Measurements from ENCODE around the gene ACOX3. TPM values are rescaled to one million over a fixed set of nuclear protein-coding genes. Genes with fewer than 3 reads are reported as not detected.
"Not testable (repeated sequence)": the region's sequence is repeated elsewhere in the genome, so short reads cannot be mapped to it uniquely, and the experiment has no call there.

The ACOX3 gene
- polyA plus RNA-seq, result 10 to 100 TPM; 31.8 to 36.1 TPM

DNA sequence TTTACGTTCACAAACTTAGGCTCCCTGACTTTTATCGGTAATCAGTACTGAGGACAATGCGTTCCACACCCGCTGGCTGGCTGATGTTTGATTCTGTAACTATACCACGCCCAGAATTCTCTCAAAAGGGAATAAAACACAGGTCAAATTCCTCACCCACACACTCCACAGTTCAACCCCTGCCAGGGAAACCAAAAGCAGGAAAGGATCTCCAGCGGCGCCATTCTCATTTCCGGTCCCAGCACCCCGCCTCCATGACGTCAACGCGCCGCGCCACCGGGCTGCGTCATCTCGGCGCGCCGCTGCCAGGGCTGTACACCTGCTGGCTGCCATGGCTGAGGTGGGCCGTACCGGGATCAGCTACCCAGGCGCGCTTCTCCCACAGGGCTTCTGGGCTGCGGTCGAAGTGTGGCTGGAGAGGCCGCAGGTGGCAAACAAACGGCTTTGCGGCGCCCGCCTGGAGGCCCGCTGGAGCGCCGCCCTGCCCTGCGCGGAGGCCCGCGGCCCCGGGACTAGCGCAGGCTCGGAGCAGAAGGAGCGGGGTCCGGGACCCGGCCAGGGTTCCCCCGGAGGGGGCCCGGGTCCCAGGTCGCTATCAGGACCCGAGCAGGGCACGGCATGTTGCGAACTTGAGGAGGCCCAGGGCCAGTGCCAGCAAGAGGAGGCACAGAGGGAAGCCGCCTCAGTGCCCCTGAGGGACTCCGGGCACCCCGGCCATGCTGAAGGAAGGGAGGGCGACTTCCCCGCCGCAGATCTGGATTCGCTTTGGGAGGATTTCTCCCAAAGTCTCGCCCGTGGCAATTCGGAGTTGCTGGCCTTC lies at the start of gene ACOX3, which contains the start of gene TRMT44:
Gene ACOX3, minus strand, starts transcription at position 232 of the 820 bp plus-strand sequence. CDS start 24,202 bp downstream, outside the sequence.
Gene TRMT44, plus strand, starts transcription at position 286 of the 820 bp plus-strand sequence. Its CDS starts 46 bp downstream, at position 332.
- peak within 1 kb of the TSS; percentile 87 to 98 for H3K4me3 ChIP-seq (ENCODE audit: low read depth in 1 of 2, low read length in 2 of 2)
- no peaks in the 10 kb centered on the region for H3K36me3 ChIP-seq (ENCODE audit: control insufficient read depth in 2 of 2, insufficient read depth in 2 of 2, low read length in 1 of 2)
- H3K27me3 ChIP-seq (ENCODE audit: control insufficient read depth in 1 of 2, insufficient read depth in 2 of 2, low read length in 2 of 2), result no peaks in the 10 kb centered on the region
- peaks cover 0 to 10% of the 10 kb centered on the region in 2 donors for H3K4me1 ChIP-seq (ENCODE audit: control insufficient read depth in 2 of 2, insufficient read depth in 2 of 2, low read length in 1 of 2)
- WGBS, 2 donors, result 0% methylated on average over 58 to 60 of the region's 60 CpGs
- H3K9me3 ChIP-seq (ENCODE audit: control insufficient read depth in 2 of 2, insufficient read depth in 1 of 2, low read depth in 1 of 2, low read length in 1 of 2), result no peaks in the 10 kb centered on the region
- peak within 1 kb of the TSS; percentile 98 for H3K27ac ChIP-seq (ENCODE audit: low read depth in 2 of 2, low read length in 1 of 2)

DNA sequence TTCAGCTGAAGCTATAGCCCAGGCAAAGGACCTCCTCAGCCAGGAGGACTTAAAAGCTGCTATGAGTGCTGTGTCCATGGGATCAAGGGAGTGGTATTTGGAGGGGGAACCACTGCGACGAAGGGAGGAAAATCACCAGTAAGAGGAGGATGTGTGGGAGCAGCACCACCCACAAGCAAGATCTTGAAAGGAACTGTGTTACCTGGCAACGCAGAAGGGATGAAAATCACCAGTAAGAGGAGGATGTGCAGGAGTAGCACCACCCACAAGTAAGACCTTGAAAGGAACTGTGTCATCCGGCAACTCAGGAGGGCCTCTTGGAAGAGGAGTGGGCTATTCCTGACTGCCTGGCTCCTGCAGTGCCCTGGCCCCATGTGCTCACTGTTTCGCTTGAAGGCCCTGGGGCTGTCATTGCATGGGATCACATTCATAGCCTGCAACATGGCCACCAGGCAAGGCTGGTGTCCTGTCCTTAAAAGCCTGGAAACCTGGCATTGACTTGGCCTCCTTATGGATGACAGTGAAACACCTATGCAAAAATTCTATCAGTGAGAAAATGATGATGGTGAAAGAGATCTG lies 48.4 kb upstream of the ACOX3 start:
- Histone ChIP-seq H3K9me3 (ENCODE audit: control insufficient read depth in 2 of 2, insufficient read depth in 1 of 2, low read depth in 1 of 2, low read length in 1 of 2) (no peaks in the 10 kb centered on the region), H3K4me1 (ENCODE audit: control insufficient read depth in 2 of 2, insufficient read depth in 2 of 2, low read length in 1 of 2) (no peaks in the 10 kb centered on the region), H3K36me3 (ENCODE audit: control insufficient read depth in 2 of 2, insufficient read depth in 2 of 2, low read length in 1 of 2) (no peaks in the 10 kb centered on the region), H3K27ac (ENCODE audit: low read depth in 2 of 2, low read length in 1 of 2) (no peak overlapping the region), H3K4me3 (ENCODE audit: low read depth in 1 of 2, low read length in 2 of 2) (no peak overlapping the region), H3K27me3 (ENCODE audit: control insufficient read depth in 1 of 2, insufficient read depth in 2 of 2, low read length in 2 of 2) (no peaks in the 10 kb centered on the region)
- 92% methylated on average over 5 of the region's 5 CpGs for whole genome bisulfite sequencing, 2 donors

DNA sequence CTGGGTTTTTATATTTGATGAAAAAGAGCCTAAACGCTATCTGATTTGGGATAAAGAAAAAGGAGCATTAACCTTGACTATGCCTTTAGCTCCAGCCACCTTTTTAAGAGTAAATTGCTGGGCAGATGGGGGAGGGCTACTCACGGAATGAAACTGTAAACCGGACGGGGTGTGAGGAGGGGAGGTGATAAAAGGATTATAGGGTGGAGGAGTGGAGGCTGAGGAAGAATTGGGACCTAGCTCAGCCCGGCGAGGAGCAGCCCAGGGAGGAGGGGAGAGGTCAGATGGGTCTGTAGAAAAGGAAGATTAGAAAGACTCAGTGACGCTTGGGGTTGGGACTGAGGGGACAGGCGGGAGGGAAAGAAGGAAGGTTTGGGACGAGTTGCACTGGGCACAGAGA lies 46.1 kb upstream of the ACOX3 start:
- 47 to 52% methylated on average over 8 to 9 of the region's 9 CpGs for WGBS, 2 donors

DNA sequence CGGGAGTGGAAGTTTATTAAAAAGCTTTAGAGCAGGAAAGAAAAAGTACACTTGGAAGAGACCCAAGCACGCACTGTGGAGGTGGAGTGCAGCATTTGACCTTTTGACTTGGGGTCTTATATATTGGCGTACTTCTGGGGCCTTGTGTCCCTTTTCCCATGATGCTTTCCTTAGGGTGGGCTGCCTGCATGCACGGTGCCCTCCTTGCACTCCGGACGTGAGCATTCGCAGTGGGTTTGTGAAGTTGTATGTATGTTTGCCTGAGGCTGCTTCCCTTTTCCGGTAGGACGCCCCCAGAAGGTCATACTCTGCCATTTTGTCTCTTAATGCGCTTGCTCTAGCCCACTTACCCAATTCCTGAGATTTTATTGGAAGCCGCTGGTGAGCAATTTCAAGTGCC lies 39.7 kb upstream of the ACOX3 start:
- no peaks in the 10 kb centered on the region for H3K4me1 ChIP-seq (ENCODE audit: control insufficient read depth in 2 of 2, insufficient read depth in 2 of 2, low read length in 1 of 2)
- H3K27me3 ChIP-seq (ENCODE audit: control insufficient read depth in 1 of 2, insufficient read depth in 2 of 2, low read length in 2 of 2), result no peaks in the 10 kb centered on the region
- no peak overlapping the region for H3K4me3 ChIP-seq (ENCODE audit: low read depth in 1 of 2, low read length in 2 of 2)
- peaks cover 5 to 26% of the 10 kb centered on the region in 2 donors for H3K36me3 ChIP-seq (ENCODE audit: control insufficient read depth in 2 of 2, insufficient read depth in 2 of 2, low read length in 1 of 2)
- H3K9me3 ChIP-seq (ENCODE audit: control insufficient read depth in 2 of 2, insufficient read depth in 1 of 2, low read depth in 1 of 2, low read length in 1 of 2), result no peaks in the 10 kb centered on the region
- no peak overlapping the region for H3K27ac ChIP-seq (ENCODE audit: low read depth in 2 of 2, low read length in 1 of 2)
- WGBS, 2 donors, result 90 to 94% methylated on average over 11 of the region's 11 CpGs

More for the DNA sequence above, 46.1 kb upstream of the ACOX3 start:
- not testable (repeated sequence) for H3K4me1 ChIP-seq (ENCODE audit: control insufficient read depth in 2 of 2, insufficient read depth in 2 of 2, low read length in 1 of 2); H3K27me3 ChIP-seq (ENCODE audit: control insufficient read depth in 1 of 2, insufficient read depth in 2 of 2, low read length in 2 of 2); H3K4me3 ChIP-seq (ENCODE audit: low read depth in 1 of 2, low read length in 2 of 2); H3K27ac ChIP-seq (ENCODE audit: low read depth in 2 of 2, low read length in 1 of 2); H3K9me3 ChIP-seq (ENCODE audit: control insufficient read depth in 2 of 2, insufficient read depth in 1 of 2, low read depth in 1 of 2, low read length in 1 of 2); H3K36me3 ChIP-seq (ENCODE audit: control insufficient read depth in 2 of 2, insufficient read depth in 2 of 2, low read length in 1 of 2)

DNA sequence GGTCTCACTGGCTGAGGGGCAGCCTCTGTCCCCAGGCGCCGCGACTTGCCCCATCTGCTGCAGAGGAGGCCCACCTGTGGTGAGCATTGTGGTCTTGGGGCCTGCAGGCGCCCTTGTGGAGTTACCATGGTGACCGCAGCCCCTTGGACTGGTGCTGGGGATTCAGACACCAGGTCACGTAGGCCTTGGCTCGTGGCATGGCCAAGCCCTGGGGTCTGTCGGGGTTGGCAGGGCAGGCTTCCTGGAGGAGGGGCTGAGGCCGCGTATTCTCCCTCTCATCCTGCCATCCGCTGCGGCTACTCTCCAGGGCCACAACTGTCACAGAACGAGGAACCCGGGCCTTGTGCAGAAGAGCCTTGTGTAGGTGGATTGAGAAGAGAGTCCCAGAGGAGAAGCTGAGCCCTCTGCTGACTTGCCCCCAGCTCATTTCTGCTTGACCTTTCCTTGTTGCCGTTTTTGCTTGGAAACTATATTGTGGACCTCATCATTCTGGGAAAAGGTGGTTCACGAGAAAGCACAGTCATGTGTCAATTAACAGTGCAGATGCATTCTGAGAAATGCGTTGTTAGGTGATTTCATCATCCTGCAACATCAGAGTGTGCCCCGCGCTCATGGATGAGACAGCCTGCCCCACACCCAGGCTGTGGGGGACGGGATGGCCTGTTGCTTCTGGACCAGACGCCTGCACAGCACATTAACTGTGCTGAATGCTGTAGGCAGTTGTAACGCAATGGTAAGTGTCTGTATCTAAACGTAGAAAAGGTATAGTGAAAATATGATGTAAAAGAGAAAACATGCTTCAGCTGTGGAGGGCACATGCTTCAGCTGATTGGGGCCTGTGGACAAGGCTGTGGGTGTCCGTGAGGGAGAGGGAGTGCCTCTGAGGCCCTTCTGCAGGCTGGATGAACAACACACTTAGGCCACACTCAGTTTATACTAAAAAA lies 38.5 kb upstream of the ACOX3 start:
- 90 to 91% methylated on average over 24 of the region's 24 CpGs for WGBS, 2 donors
- Histone ChIP-seq H3K27me3 (ENCODE audit: control insufficient read depth in 1 of 2, insufficient read depth in 2 of 2, low read length in 2 of 2) (no peaks in the 10 kb centered on the region), H3K9me3 (ENCODE audit: control insufficient read depth in 2 of 2, insufficient read depth in 1 of 2, low read depth in 1 of 2, low read length in 1 of 2) (no peaks in the 10 kb centered on the region), H3K4me3 (ENCODE audit: low read depth in 1 of 2, low read length in 2 of 2) (no peak overlapping the region), H3K36me3 (ENCODE audit: control insufficient read depth in 2 of 2, insufficient read depth in 2 of 2, low read length in 1 of 2) (peaks cover 5 to 32% of the 10 kb centered on the region in 2 donors), H3K27ac (ENCODE audit: low read depth in 2 of 2, low read length in 1 of 2) (no peak overlapping the region), H3K4me1 (ENCODE audit: control insufficient read depth in 2 of 2, insufficient read depth in 2 of 2, low read length in 1 of 2) (no peaks in the 10 kb centered on the region)

DNA sequence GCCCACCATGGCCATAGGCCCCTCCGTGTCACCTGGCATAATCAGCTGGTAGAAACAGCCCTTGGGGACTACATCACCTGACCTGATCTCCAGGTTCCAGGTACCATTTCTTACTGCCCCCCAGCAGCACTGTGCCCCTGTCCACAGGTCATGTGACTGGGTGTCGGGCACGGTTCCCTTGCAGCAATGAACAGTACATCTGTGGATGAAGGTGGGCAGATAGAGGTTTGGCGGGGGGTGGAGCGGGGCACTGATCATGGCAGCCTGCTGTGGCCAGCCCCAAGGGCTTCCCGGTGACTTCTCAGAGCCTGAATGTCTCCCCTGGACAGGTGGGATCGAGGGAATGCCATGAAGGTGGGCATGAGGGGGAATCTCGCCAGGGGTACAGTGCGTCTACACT lies 37.8 kb upstream of the ACOX3 start:
- Histone ChIP-seq H3K27ac (ENCODE audit: low read depth in 2 of 2, low read length in 1 of 2) (no peak overlapping the region), H3K27me3 (ENCODE audit: control insufficient read depth in 1 of 2, insufficient read depth in 2 of 2, low read length in 2 of 2) (no peaks in the 10 kb centered on the region), H3K36me3 (ENCODE audit: control insufficient read depth in 2 of 2, insufficient read depth in 2 of 2, low read length in 1 of 2) (peaks cover 5 to 33% of the 10 kb centered on the region in 2 donors), H3K9me3 (ENCODE audit: control insufficient read depth in 2 of 2, insufficient read depth in 1 of 2, low read depth in 1 of 2, low read length in 1 of 2) (no peaks in the 10 kb centered on the region), H3K4me3 (ENCODE audit: low read depth in 1 of 2, low read length in 2 of 2) (no peak overlapping the region), H3K4me1 (ENCODE audit: control insufficient read depth in 2 of 2, insufficient read depth in 2 of 2, low read length in 1 of 2) (no peaks in the 10 kb centered on the region)
- WGBS, 2 donors, result 91 to 94% methylated on average over 9 of the region's 9 CpGs

DNA sequence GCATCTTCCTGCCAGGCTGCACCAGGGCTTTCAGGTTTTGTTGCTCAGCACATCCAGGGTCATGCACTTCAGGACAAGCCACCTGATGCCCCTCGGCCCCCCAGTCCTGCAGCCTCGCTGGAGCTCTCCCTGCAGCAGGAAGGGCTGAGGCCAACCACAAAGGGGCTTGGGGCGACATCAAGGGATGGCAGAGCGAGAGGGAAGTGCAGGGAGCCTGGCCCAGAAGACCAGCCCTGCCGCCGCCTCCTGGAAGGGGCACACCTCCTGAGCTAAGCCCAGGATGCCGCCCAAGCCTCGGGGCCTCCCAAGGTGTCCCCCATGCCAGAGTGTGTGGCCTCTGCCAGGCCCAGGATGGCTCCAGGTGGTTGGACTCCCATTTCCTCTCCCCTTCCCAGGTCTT lies 37.2 kb upstream of the ACOX3 start:
- Histone ChIP-seq H3K27me3 (ENCODE audit: control insufficient read depth in 1 of 2, insufficient read depth in 2 of 2, low read length in 2 of 2) (no peaks in the 10 kb centered on the region), H3K27ac (ENCODE audit: low read depth in 2 of 2, low read length in 1 of 2) (no peak overlapping the region), H3K4me1 (ENCODE audit: control insufficient read depth in 2 of 2, insufficient read depth in 2 of 2, low read length in 1 of 2) (no peaks in the 10 kb centered on the region), H3K36me3 (ENCODE audit: control insufficient read depth in 2 of 2, insufficient read depth in 2 of 2, low read length in 1 of 2) (peaks cover 5 to 35% of the 10 kb centered on the region in 2 donors), H3K9me3 (ENCODE audit: control insufficient read depth in 2 of 2, insufficient read depth in 1 of 2, low read depth in 1 of 2, low read length in 1 of 2) (no peaks in the 10 kb centered on the region), H3K4me3 (ENCODE audit: low read depth in 1 of 2, low read length in 2 of 2) (no peak overlapping the region)
- WGBS, 2 donors, result 83 to 92% methylated on average over 8 of the region's 8 CpGs

DNA sequence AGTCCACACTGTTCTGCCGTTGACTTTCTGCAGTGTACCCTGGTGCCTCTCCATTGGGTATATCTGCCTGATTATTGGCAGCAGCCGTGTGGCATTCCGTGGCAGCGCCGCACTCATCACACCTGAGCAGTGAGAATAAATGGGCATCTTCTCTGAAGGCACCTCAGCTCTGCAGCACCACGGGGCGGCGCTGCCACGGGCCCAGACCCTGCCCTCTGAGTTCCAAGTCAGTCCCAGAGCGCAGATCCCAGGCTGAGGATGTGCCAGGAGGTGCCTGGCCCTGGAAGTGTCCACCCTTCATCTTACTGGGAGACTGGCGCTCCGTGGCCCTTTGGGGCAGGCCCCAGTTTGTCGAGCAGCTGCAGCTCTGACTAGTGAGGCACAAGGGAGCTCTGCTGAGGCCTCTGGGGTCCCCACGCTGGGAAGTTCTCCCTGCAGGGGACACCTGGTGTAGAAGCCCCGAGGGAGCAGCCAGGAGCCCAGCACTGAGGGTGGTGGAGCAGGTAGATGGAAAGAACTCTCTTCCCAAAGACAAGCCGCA lies 36.6 kb upstream of the ACOX3 start:
- H3K36me3 ChIP-seq (ENCODE audit: control insufficient read depth in 2 of 2, insufficient read depth in 2 of 2, low read length in 1 of 2), result peaks cover 5 to 39% of the 10 kb centered on the region in 2 donors
- no peaks in the 10 kb centered on the region for H3K9me3 ChIP-seq (ENCODE audit: control insufficient read depth in 2 of 2, insufficient read depth in 1 of 2, low read depth in 1 of 2, low read length in 1 of 2)
- no peaks in the 10 kb centered on the region for H3K27me3 ChIP-seq (ENCODE audit: control insufficient read depth in 1 of 2, insufficient read depth in 2 of 2, low read length in 2 of 2)
- WGBS, 2 donors, result 92 to 93% methylated on average over 16 of the region's 16 CpGs
- no peak overlapping the region for H3K27ac ChIP-seq (ENCODE audit: low read depth in 2 of 2, low read length in 1 of 2)
- no peak overlapping the region for H3K4me3 ChIP-seq (ENCODE audit: low read depth in 1 of 2, low read length in 2 of 2)
- peaks cover 0 to 3% of the 10 kb centered on the region in 2 donors for H3K4me1 ChIP-seq (ENCODE audit: control insufficient read depth in 2 of 2, insufficient read depth in 2 of 2, low read length in 1 of 2)
